Left colon (tissue), 2 donors: ENCODE data around the gene SLX9. TPM values are rescaled to one million over a fixed set of nuclear protein-coding genes. Genes with fewer than 3 reads are reported as not detected.

Source experiments
- ATAC-seq: fragments of 200-7000 bp; cut with Tn5 transposase; one replicate; pipeline ENCODE4 v1.9.1; 2020; ENCODE audit warnings: mild to moderate bottlenecking, moderate library complexity
- DNase-seq, 2 donors: peaks; one replicate each; pipeline ENCODE4 v3.0.0-alpha.2; 2020
- intact Hi-C, 2 donors: fragments of 100-400 bp; cut with DNase I in 1 of 2; cut with micrococcal nuclease in 1 of 2; formaldehyde crosslinking; loops; one replicate each; pipeline versions ENCODE4 v1.11.2 to v1.14.0; 2022; cut with DNase I, micrococcal nuclease
- long read RNA-seq: library from polyadenylated mRNA; unstranded; transcript quantifications from one replicate; pipeline ENCODE4 v2.0.0, GENCODE V29; 2021
- total RNA-seq, 2 donors: library from RNA; stranded (reverse); fragmentation: NEBNext Ultra II Directional; extraction: Animal tissue kit (Norgen Biotek cat#: 25700); gene quantifications; one replicate each; pipeline ENCODE4 v1.2.1, GENCODE V29; 2021
- donor health status: DM: no; HTN: no; CAD: no.
- donor health status: DM: yes; HTN: yes; CAD: no.

The SLX9 gene, protein sequence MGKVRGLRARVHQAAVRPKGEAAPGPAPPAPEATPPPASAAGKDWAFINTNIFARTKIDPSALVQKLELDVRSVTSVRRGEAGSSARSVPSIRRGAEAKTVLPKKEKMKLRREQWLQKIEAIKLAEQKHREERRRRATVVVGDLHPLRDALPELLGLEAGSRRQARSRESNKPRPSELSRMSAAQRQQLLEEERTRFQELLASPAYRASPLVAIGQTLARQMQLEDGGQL
- 10 to 100 TPM; 22.3 to 30.5 TPM for total RNA-seq
- long read RNA-seq, partial matches to known transcripts: 3 of 6 reads
- long read RNA-seq, other reads (novel, unspliced or antisense): 1 of 6 reads

DNA sequence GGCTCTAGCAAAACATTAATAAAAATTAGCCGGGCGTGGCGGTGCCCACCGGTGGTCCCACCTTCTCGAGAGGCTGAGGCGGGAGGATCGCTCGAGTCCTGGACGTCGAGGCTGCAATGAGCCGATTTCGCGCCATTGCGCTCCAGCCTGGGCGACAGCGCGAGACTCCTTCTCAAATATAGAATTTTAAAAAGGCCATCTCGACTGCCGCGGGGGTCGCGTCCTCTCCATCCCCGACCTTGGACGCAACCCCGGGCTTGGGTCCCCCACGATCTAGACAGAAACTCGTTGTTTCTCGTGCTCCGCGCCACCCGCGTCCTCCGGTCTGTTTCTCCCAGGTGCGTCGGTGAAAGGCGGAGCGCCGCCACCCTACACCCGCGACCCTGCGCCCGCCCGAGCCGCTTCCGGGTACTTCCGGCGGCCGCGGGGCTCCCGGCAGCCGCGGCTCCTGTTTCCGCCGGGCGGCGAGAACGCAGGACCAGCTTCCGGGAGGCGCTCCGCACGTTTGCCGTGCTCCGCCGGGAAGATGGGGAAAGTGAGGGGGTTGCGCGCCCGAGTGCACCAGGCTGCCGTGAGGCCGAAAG, at the start of gene SLX9:
Gene SLX9, plus strand, starts transcription at position 498 of the 584 bp plus-strand sequence. Its CDS starts 29 bp downstream, at position 527.
- peak; percentile 84 for ATAC-seq
- DNase-seq: peak; percentile 67 to 85
- intact Hi-C loops: loop anchor here in 1 of 2 donors (10.0 kb wide), 1 partner anchor 135 kb away; the partner anchor contains the start of gene UBE2G2

DNA sequence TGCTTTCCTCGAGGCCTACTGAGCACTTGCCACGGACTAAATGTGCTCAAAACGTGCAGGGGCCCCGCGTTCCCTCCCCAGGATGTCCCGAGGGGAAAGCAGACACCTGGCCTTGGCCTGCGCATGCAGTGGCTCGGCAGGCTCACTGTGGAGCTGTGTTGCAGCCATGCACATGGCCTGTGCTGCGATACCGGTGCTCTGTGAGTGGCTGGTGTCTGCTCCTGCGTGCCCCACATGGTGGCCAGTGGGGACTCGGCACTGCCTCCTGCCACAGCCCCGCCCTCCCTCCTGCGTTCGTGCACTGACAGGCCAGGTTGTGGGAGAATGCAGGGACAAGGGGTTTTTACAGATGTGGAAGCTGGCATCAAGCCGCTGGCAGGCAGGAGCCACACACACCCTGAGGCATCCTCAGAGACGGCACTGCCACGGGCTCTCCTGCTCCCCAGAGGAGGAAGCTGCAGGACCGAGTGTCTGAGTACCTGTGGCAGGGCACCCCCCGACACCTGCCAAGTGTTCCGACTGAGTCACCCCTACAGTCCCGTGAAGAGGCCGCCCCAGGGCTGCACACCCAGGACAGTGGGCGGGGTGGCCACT, 49.4 kb upstream of the SLX9 start:
- ATAC-seq (no peak), DNase-seq (no peak)
- intact Hi-C loops: loop anchor here in 1 of 2 donors (5.0 kb wide), 1 partner anchor 42 kb away; no protein-coding TSS in a partner anchor

DNA sequence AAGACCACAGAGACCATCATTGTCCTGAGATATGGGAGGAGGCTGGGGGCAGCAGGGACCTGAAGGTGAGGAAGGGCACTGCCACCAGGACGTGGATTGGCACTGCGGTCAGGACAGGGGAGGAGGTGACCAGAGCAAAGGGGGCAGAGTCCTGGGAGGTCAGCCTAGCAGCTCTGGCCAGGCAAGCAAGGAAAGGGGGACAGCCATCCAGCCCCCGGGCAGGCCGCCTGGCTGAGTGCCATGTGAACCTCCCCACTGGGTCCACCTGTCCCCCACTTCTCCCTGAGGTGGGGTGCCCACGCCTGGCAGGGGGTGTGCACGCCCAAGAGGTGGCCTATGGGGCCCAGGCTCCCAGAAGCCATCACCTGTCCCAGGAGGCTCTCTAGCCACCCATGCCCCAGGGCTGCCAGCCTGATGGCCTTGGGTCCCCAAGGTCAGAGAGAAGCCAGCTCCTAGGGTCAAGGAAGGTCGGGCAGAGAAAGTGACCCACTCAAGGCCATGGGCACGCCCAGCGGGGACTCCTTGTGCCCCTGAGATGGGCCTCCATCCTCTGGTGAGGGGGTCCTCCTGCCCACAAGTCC, 48.8 kb upstream of the SLX9 start:
- DNase-seq (no peak), ATAC-seq (no peak)
- intact Hi-C loops: loop anchor here in 1 of 2 donors (5.0 kb wide), 1 partner anchor 41 kb away; no protein-coding TSS in a partner anchor

DNA sequence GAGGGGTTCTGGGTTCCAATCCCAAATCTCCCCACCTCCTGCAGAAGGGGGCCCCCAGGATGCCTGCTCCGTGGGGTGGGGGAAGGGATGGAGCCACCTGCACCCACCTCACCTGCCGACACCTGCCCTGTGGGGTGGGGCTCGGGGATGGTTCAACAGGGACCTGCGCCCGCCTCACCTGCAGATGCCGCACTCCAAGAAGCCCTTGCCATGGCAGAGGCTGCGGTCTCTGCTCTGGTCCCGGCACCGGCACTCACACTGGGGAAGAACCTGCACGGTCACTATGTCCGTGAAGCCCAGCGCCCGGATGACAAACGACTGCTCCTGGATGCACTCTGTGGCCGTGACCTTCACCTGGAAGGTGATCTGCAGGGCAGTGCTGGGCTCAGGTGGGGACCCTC, 48.2 kb upstream of the SLX9 start:
- intact Hi-C loops: loop anchor here in 1 of 2 donors (5.0 kb wide), 1 partner anchor 41 kb away; no protein-coding TSS in a partner anchor
- DNase-seq (no peak), ATAC-seq (no peak)

DNA sequence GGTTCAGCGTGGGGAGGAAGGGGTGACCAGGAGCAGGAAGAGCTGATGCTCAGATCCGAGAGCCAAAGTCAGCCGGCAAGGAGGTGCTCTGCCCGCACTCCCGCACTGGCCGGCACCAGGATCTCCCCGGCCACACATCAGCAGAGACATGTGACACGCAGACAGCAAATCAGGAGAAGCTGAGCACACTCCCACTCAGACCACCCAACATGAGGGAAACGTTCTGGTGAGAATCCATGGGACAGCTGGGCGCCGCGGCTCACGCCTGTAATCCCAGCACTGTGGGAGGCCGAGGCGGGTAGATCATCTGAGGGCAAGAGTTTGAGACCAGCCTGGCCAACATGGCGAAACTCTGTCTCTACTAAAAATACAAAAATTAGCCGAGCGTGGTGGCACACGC, 47.7 kb upstream of the SLX9 start:
- intact Hi-C loops: loop anchor here in 1 of 2 donors (5.0 kb wide), 1 partner anchor 40 kb away; no protein-coding TSS in a partner anchor
- ATAC-seq: no peak
- DNase-seq: no peak

DNA sequence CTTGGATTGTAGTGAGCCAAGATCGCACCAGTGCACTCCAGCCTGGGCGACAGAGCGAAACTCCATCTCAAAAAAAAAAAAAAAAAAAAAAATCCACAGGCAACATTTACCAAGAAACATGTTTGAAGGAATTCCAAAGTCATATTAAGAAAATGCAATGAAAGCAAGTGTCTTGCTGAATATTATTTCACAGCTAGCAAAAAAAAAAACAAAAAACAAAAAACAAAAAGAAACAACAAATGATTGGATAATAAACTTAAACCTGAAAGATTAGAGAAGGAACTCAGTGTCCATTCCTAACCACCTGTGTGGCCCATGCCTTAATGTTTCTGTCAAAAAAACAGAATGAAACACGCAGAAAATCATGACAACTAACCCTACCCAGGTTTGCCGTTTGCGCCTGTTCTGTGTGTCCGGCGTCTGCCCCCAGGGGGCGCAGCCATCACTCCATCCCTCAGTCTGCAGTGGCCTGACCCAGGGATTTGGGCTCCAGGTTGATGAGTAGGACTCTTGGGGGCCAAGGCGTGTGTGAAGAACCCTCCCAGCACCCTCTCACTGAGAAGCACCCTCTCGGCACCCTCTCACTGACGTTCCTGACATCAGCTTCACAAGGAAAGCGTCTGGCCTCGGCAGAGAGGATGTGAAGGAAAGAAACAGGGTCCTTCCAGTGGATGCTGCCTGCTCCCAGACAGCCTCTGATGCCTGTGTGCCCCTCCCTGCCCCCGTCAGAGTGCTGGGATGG, 47.1 kb upstream of the SLX9 start:
- DNase-seq (peak in 1 of 2 donors; percentile 75), ATAC-seq (peak; percentile 38)
- intact Hi-C loops: loop anchor here in 1 of 2 donors (5.0 kb wide), 1 partner anchor 40 kb away; no protein-coding TSS in a partner anchor

DNA sequence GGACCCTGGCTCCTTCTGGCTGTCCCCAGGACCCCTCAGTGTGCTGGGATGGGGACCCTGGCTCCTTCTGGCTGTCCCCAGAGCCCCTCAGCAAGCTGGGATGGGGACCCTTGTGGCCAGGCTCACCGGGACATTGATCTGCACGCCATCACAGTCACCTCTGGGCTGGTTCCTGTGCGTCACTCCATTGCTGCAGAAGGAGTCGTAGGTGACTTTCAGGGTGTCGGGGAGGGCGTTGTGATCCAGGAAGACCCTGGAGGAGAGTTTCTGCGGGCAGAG, 46.6 kb upstream of the SLX9 start:
- DNase-seq (no peak), ATAC-seq (no peak)
- intact Hi-C loops: loop anchor here in 1 of 2 donors (5.0 kb wide), 1 partner anchor 39 kb away; no protein-coding TSS in a partner anchor

DNA sequence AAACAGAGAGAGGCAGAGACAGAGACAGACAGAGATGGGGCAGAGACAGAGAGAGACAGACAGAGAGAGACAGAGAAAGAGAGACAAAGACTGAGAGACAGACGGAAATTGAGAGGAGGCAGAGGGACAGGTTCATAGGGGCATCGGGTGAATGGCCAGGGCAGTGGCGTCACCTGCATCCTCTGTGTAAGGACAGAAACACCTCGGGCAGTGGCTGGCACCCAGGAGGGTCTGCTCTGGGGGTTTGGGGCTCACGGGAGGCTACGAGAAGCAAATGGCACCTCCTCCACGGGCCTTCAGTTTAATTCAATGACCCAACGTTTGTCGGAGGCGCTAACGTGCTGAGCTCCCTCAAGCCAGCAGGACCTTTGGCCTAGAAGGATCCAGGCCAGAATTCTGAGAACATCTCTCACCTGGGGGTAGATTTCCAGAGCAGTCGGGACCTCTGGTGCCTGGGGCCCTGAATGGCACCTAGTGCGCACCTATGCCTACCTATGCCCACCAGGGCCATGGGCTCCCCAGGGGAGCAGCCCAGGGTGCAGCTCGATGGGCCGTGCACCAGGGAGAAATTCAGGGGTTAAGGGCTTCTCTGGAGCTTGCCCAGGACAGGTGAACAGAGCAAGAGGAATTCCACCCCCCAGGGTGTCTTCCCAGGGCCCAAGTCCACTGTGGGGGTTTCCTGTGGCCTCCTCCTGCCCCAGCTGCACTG, 45.7 kb upstream of the SLX9 start:
- intact Hi-C loops: loop anchor here in 1 of 2 donors (5.0 kb wide), 1 partner anchor 38 kb away; no protein-coding TSS in a partner anchor
- no peak for DNase-seq
- ATAC-seq: no peak

DNA sequence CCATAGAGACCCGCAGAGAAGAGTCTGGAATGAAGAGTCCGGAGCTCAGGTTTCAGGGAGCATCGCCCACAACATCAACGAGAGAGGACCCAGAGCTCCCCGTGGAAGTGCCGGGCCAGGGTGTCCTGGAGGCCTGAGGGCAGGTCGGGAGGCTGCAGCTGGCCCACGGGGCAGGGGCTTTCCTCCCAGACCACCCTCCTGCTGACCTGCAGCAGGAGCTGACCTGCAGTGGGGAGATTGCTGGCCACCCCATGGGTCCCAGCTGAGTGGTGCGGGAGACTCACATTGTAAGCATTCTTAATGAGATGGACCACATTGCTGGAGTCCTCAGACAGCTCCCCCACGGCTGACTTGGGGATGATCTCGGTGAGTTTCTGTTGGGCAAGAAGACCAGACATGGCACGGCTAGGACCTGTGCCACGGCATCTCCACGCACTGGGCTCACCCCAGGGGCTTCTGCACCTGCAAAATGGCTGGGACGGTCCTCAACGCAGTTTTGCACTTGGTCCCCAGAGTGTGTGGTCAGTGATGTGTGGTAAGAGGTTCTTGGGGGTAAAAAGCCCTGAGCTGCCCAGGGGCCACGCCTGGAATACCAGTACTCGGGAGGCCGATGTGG, 45.0 kb upstream of the SLX9 start:
- DNase-seq (no peak), ATAC-seq (no peak)
- intact Hi-C loops: loop anchor here in 1 of 2 donors (5.0 kb wide), 1 partner anchor 38 kb away; no protein-coding TSS in a partner anchor

DNA sequence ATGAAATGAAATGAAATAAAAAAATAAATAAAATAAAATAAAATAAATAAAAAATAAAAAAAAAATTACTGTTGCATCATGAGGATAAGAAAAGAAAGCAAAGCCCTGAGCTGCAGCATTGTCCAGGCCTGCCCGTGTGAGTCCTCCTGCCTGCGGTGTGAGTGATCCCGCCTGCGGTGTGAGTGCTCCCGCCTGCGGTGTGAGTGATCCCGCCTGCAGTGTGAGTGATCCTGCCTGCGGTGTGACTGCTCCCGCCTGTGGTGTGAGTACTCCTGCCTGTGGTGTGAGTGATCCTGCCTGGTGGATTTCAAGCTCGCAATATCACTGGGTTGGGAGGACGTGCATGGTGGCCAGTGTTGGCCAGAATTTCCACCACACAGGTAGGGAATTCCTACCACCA, 44.0 kb upstream of the SLX9 start:
- no peak for DNase-seq
- intact Hi-C loops: no loop called here
- no peak for ATAC-seq

DNA sequence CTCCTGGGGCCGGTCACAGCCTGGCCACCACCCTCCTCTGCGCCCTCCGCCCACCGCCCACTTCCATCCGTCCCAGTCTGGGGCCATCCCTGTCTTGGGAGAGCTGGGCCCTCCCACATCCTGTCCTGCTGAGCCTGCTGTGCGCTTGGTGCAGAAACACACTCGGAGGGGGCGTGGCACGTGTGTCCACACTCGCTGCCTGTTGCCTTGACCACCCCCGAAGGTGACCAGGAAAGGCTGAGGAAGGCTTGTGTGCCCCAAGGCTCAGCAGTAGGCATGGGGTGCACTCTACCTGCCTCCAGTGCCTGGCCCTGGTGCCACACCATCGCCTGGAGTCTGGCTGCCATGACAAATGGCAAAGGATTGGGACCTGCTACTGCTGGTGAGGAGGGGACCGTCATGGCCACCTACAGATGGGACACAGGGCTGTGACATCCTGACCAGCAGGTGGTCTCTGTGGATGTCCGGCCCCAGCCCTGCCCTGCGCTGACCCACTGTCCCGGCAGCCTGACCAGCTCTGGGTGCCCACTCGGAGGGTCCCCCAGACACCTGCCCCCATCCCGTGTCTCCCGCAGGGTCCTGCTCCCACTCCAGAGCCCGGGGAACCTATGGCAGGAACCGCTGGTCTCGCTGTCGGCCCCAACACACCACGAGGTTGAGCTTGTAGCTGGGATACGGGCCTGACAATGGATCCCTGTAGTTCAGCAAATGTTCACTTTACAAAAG, 43.1 kb upstream of the SLX9 start:
- intact Hi-C loops: no loop called here
- ATAC-seq (no peak), DNase-seq (no peak)

DNA sequence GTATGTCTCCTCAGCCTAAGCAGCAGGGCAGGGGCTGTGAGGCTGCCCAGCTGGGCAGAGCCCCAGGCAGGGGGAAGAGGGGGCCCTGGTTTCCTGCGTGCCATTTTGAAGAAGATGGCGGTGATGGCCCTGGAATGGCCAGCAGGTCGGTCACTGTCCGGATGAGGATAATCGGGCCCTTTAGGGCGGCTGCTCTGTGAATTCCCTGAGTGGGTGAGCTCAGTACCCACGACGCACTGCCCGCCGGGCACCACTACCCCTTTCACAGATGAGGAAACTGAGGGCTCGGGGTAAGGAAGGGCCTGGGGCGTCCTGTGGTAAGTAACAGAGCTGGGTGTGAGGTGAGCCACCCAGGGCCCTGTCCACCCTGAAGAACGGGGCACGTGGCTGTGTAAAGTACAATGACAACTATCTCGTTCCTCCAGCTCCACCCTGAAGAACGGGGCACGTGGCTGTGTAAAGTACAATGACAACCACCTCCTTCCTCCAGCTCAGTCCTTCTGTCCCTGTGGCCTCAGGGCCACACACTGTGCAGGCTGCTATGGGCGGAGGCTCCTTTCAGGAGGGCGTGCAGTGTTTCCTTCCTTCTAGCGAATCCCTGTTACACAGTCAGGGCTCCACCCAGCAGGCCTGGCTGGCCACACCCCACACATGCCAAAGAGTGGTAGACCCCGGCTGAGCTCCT, 42.4 kb upstream of the SLX9 start:
- intact Hi-C loops: no loop called here
- ATAC-seq: peak; percentile 93
- peak; percentile 74 to 87 for DNase-seq

DNA sequence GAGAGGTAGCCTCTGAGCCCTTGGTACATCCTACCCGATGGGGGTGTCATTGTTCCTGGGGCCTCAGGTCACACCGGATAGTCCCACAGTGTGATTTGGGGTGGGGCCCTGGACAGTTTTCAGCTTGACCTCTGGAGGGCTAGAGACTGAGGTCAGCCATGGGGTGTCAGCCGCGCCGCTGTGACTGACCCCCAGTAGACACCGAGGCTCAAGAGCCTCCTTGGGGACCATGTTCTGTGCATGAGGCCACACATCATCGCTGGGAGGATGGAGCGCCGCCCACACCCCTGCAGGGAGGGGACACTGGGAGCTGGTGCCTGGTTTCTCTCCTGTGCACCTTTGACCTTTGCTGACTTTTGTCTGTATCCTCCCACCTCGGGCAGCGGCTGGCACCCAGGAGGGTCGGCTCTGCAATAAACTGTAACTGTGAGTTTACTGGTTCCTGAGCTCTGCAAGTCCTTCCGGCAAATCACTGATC, 41.8 kb upstream of the SLX9 start:
- DNase-seq (no peak), ATAC-seq (no peak)
- intact Hi-C loops: no loop called here

DNA sequence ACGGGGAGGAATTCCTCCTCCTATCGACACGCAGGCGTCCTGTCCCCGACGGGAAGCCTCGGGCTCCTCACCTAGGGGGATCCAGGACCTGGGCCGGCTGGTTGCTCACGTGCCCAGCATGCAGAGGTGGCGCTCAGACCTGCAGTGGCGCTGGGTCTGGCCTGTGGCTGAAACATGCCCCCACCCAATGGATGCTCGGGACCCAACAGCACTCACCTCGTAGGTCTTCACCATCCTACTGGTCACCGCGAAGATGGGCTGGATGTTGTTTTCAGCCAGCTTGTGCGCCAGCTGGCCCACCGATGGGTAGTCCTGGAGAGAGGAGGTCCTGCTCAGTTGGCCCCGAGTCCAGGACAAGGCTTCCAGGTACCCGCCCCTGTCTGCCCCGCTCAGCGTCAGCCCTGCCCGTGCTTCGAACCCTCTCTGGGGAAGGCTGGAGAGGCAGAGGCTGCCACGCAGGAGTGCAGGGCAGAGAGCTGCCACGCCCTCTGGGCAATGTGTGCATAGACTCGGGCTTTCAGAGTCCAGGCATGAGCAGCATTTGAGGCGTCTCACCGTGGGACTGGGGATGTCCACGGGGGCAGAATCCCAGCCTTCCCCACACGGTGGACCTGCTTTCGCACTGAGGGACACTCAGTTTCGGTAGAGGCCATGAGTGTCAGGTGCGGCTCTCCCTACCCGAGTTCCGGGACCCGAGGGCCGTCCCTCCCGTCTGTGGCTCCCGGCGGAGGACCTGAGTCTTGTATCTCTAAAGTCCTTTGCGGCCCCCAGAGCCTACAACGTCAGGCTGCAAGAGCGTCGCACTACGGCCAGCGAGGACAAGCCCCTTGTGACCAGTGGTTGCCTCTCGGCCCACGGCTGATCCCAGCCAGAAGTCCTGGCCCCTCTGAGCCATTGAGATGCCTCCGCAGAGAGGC, 40.7 kb upstream of the SLX9 start:
- ATAC-seq (peak; percentile 38), DNase-seq (no peak)
- intact Hi-C loops: no loop called here

DNA sequence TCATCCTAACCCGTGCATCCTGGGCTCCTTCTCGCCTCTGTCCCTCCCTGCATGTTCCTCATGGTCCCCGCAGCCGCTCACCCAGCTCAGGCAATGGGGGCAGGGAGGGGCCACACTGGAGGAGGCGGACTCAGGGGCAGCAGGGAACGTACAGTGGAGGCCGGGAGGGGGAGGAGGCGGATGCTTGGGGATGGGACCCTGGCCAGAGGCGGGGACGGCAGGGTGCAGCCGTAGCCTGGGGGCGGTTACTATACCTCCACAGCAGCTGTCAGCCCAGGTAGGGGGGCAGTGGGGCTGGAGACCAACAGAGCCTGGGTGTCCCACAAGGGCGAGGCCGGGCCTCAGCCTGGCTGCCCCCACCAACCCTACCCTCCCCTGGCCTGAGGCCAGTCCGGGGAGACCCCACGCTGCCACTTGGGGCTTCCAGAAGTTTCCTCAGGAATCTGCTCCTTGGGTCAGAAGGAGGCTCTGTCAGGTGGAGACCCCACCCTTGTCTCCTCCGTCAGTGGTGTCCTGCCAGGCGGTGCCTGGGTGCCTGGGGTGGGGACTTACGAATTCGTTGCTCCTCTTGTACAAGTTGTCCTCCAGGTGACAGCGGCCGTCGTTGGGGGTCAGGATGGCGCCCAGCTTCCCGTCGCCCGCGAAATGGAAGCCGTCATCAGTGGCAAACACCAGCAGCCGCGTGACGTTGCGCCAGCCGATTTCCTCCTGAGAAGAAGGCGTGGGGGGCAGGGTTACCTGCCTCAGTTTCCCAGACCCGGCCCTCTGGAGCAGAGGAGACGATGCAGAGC, 39.9 kb upstream of the SLX9 start:
- intact Hi-C loops: no loop called here
- DNase-seq (no peak), ATAC-seq (no peak)
